Measurements from ENCODE around the gene PEX26. TPM values are rescaled to one million over a fixed set of nuclear protein-coding genes. Genes with fewer than 3 reads are reported as not detected.

The PEX26 gene
- 5.2 TPM for total RNA-seq

DNA sequence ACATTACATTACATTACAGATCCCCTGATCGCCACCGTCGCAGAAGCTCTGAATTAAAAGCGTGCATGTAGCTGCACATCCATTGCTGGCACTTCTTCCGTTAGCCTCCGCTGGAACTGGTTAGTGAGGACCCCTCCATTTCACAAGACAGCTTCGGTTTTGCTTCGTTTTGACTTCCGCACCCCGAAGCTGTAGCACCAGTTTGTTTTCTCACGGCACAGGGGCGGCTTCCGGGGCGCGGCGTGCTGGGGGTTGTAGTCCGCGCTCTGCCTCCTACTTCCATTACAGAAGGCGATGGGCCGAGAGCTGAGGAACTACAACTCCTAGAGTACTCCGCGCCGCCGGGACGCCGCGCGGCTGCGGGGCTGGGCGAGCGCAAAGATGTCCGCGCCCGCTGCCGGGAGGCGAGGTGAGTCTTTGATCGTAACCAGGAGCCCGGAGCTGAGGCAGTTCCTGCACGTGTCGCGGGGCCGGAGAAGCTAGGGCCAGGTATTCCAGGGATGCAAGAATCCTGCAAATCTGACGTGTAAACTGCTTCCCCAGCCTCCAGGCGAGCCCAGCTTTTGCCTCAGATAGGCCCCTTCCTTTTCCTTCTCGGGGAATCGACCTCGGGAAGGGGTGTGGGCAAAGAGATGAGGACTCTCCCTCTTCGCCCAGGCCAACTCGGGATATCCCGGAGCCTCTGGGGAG is at the start of gene PEX26:
TSS of gene PEX26 (plus strand) at position 352 of the 690 bp plus-strand sequence. CDS start 387 bp downstream, outside the sequence.
- peaks cover 34 to 37% (median 36%) of the 10 kb centered on the region in 3 donors for H3K4me1 ChIP-seq (ENCODE audit: control insufficient read depth in 3 of 3, insufficient read depth in 3 of 3, low read length in 3 of 3)
- H3K27ac ChIP-seq (ENCODE audit: low read depth, low read length) = peak within 1 kb of the TSS; percentile 86
- peaks cover 19 to 29% (median 20%) of the 10 kb centered on the region in 3 donors for H3K36me3 ChIP-seq (ENCODE audit: control insufficient read depth in 3 of 3, insufficient read depth in 3 of 3, low read length in 3 of 3)
- H3K9ac ChIP-seq (ENCODE audit: low read depth in 1 of 3, low read length in 3 of 3) = peak within 1 kb of the TSS; percentile 87 to 97 (median 96)
- H3K4me3 ChIP-seq (ENCODE audit: low read length in 3 of 3) = peak within 1 kb of the TSS; percentile 98
- no peaks in the 10 kb centered on the region for H3K27me3 ChIP-seq (ENCODE audit: control insufficient read depth in 3 of 3, insufficient read depth in 3 of 3, low read length in 3 of 3)
- H3K9me3 ChIP-seq (ENCODE audit: control insufficient read depth in 3 of 3, low read length in 3 of 3) = no peaks in the 10 kb centered on the region

- no peaks in the 10 kb centered on the region for H3K36me3 ChIP-seq (ENCODE audit: control insufficient read depth in 3 of 3, insufficient read depth in 3 of 3, low read length in 3 of 3)
- peak overlapping the region; percentile 86 for H3K27ac ChIP-seq (ENCODE audit: low read depth, low read length)
- peak overlapping the region; percentile 60 to 82 (median 71) for H3K9ac ChIP-seq (ENCODE audit: low read depth in 1 of 3, low read length in 3 of 3)
- H3K4me1 ChIP-seq (ENCODE audit: control insufficient read depth in 3 of 3, insufficient read depth in 3 of 3, low read length in 3 of 3) = peaks cover 43 to 52% (median 47%) of the 10 kb centered on the region in 3 donors
- H3K9me3 ChIP-seq (ENCODE audit: control insufficient read depth in 3 of 3, low read length in 3 of 3) = no peaks in the 10 kb centered on the region
- H3K27me3 ChIP-seq (ENCODE audit: control insufficient read depth in 3 of 3, insufficient read depth in 3 of 3, low read length in 3 of 3) = peaks cover 0 to 3% (median 0%) of the 10 kb centered on the region in 3 donors
- H3K4me3 ChIP-seq (ENCODE audit: low read length in 3 of 3) = peak overlapping the region; percentile 64 to 75 (median 65)
Measured at GRCh38 chr22:18028817-18029527, 48.8 kb upstream of the PEX26 start.

- no peaks in the 10 kb centered on the region for H3K36me3 ChIP-seq (ENCODE audit: control insufficient read depth in 3 of 3, insufficient read depth in 3 of 3, low read length in 3 of 3)
- peaks cover 39 to 50% (median 43%) of the 10 kb centered on the region in 3 donors for H3K4me1 ChIP-seq (ENCODE audit: control insufficient read depth in 3 of 3, insufficient read depth in 3 of 3, low read length in 3 of 3)
Measured at GRCh38 chr22:18029686-18030267, 48.0 kb upstream of the PEX26 start.

DNA sequence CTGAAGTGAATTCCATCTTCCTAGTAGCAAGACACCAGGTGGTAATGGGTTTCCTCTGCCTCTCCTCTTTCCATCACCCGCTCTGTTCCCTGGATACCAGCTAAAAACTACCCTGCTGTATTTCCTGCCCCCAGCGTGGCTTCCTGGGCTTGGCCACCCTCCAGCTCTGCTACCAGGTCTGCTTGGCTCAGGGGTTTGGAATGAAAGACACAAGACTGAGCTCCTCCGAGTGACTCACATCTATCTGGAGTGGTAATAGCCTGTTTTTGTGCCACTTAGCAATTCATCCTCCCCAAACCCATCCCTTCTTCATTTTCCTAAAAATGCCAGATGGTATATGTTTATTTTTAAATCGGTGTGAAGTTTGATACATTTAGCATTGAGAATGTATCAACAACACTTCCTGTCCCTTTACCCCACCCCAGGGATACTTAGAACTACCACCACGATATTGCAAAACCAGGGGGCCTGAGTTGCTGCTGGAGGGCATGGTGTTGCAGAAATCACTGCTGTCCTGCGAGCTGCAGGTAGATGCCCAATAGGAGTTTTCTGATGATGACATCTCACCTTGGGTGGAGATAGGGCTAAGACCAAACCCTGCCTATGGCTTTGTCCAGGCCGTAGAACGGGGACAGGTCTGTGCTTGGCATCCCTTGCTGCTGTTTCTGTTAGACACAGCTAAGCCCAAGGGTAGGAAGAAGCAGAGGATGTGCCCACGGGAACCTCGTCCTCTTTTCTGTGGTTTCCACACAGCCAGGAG is 45.9 kb upstream of the PEX26 start:
- peak overlapping the region in 2 of 3 donors; percentile 42 to 47 for H3K4me3 ChIP-seq (ENCODE audit: low read length in 3 of 3)
- no peaks in the 10 kb centered on the region for H3K9me3 ChIP-seq (ENCODE audit: control insufficient read depth in 3 of 3, low read length in 3 of 3)
- H3K27ac ChIP-seq (ENCODE audit: low read depth, low read length) = peak overlapping the region; percentile 86
- peaks cover 51 to 59% (median 55%) of the 10 kb centered on the region in 3 donors for H3K4me1 ChIP-seq (ENCODE audit: control insufficient read depth in 3 of 3, insufficient read depth in 3 of 3, low read length in 3 of 3)
- no peaks in the 10 kb centered on the region for H3K27me3 ChIP-seq (ENCODE audit: control insufficient read depth in 3 of 3, insufficient read depth in 3 of 3, low read length in 3 of 3)
- no peaks in the 10 kb centered on the region for H3K36me3 ChIP-seq (ENCODE audit: control insufficient read depth in 3 of 3, insufficient read depth in 3 of 3, low read length in 3 of 3)
- peak overlapping the region in 2 of 3 donors; percentile 12 to 47 for H3K9ac ChIP-seq (ENCODE audit: low read depth in 1 of 3, low read length in 3 of 3)

More at GRCh38 chr22:18029686-18030267, 48.0 kb upstream of the PEX26 start:
- peaks cover 0 to 3% (median 0%) of the 10 kb centered on the region in 3 donors for H3K27me3 ChIP-seq (ENCODE audit: control insufficient read depth in 3 of 3, insufficient read depth in 3 of 3, low read length in 3 of 3)
- peak overlapping the region; percentile 60 to 82 (median 71) for H3K9ac ChIP-seq (ENCODE audit: low read depth in 1 of 3, low read length in 3 of 3)
- peak overlapping the region; percentile 86 for H3K27ac ChIP-seq (ENCODE audit: low read depth, low read length)
- H3K4me3 ChIP-seq (ENCODE audit: low read length in 3 of 3) = peak overlapping the region; percentile 64 to 75 (median 65)
- H3K9me3 ChIP-seq (ENCODE audit: control insufficient read depth in 3 of 3, low read length in 3 of 3) = no peaks in the 10 kb centered on the region

GRCh38 chr22:18032455-18033101 is 45.2 kb upstream of the PEX26 start:
- Histone ChIP-seq H3K9me3 (ENCODE audit: control insufficient read depth in 3 of 3, low read length in 3 of 3) (no peaks in the 10 kb centered on the region), H3K9ac (ENCODE audit: low read depth in 1 of 3, low read length in 3 of 3) (peak overlapping the region in 2 of 3 donors; percentile 12 to 47), H3K4me3 (ENCODE audit: low read length in 3 of 3) (peak overlapping the region in 2 of 3 donors; percentile 42 to 47), H3K36me3 (ENCODE audit: control insufficient read depth in 3 of 3, insufficient read depth in 3 of 3, low read length in 3 of 3) (no peaks in the 10 kb centered on the region), H3K27ac (ENCODE audit: low read depth, low read length) (peak overlapping the region; percentile 86), H3K27me3 (ENCODE audit: control insufficient read depth in 3 of 3, insufficient read depth in 3 of 3, low read length in 3 of 3) (no peaks in the 10 kb centered on the region), H3K4me1 (ENCODE audit: control insufficient read depth in 3 of 3, insufficient read depth in 3 of 3, low read length in 3 of 3) (peaks cover 50 to 65% (median 53%) of the 10 kb centered on the region in 3 donors)

DNA sequence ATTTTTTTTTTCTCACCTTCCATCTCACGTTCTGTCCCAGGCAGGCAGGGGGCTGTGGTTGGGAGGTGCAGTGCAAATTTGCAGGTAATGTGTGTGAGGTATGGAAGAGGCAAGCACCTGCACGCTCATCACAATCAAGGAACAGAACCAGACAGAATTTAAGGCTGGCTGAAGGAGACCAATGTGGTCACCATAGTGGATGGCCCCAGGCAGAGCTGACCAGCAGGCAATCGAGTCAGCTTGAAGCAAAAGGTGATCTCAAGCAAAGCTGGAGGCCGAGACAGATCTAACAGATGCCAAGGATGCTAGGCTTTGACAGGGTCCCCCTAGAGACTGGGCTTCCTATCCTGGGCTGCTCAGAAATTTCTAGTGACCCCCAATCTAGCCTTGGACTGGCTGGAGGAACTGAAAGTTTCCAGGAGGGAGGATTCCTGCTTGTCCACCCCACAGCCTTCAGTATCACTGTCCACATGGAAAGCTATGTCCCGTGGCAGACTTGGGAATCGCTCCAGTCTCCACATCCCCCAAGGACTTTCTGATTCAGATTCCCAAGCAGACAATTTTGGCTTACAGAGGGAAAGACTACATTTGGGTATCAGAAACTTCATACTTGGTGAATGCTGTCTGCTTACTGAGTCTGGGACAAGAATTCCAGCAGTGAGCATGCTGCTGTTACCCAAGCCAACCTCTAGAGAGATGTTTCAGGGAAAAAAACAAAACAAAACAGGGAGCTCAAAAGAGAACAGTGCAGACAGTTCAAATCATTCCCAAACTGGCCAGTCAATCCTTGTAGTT is 44.4 kb upstream of the PEX26 start:
- H3K9me3 ChIP-seq (ENCODE audit: control insufficient read depth in 3 of 3, low read length in 3 of 3) = no peaks in the 10 kb centered on the region
- H3K4me3 ChIP-seq (ENCODE audit: low read length in 3 of 3) = no peak overlapping the region
- H3K27ac ChIP-seq (ENCODE audit: low read depth, low read length) = peak overlapping the region; percentile 29
- no peaks in the 10 kb centered on the region for H3K36me3 ChIP-seq (ENCODE audit: control insufficient read depth in 3 of 3, insufficient read depth in 3 of 3, low read length in 3 of 3)
- H3K27me3 ChIP-seq (ENCODE audit: control insufficient read depth in 3 of 3, insufficient read depth in 3 of 3, low read length in 3 of 3) = no peaks in the 10 kb centered on the region
- peaks cover 45 to 62% (median 52%) of the 10 kb centered on the region in 3 donors for H3K4me1 ChIP-seq (ENCODE audit: control insufficient read depth in 3 of 3, insufficient read depth in 3 of 3, low read length in 3 of 3)
- no peak overlapping the region for H3K9ac ChIP-seq (ENCODE audit: low read depth in 1 of 3, low read length in 3 of 3)

GRCh38 chr22:18034076-18034475 is 43.7 kb upstream of the PEX26 start:
- Histone ChIP-seq H3K36me3 (ENCODE audit: control insufficient read depth in 3 of 3, insufficient read depth in 3 of 3, low read length in 3 of 3) (no peaks in the 10 kb centered on the region), H3K9ac (ENCODE audit: low read depth in 1 of 3, low read length in 3 of 3) (peak overlapping the region in 1 of 3 donors; percentile 8), H3K27ac (ENCODE audit: low read depth, low read length) (peak overlapping the region; percentile 29), H3K9me3 (ENCODE audit: control insufficient read depth in 3 of 3, low read length in 3 of 3) (no peaks in the 10 kb centered on the region), H3K4me3 (ENCODE audit: low read length in 3 of 3) (no peak overlapping the region), H3K4me1 (ENCODE audit: control insufficient read depth in 3 of 3, insufficient read depth in 3 of 3, low read length in 3 of 3) (peaks cover 39 to 56% (median 47%) of the 10 kb centered on the region in 3 donors), H3K27me3 (ENCODE audit: control insufficient read depth in 3 of 3, insufficient read depth in 3 of 3, low read length in 3 of 3) (no peaks in the 10 kb centered on the region)

DNA sequence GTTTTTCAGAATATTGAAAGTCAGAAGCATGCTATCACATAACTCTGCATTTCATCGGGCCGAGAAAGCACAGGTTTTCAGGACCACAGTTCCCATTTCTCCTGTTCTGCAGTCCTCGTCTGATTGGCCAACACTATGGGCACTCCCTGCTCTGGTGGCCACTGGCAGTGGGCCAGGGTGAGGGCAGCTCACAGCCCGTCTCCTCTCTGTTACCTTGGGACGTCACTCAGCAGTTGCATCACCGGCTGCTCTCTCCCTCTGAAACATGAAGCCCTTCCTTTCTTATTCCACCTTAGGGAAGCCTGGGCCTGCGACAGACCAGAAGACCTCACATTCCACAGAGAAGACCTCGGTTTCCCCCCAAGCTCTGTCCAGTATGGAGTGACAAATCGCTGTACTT is 42.0 kb upstream of the PEX26 start:
- H3K36me3 ChIP-seq (ENCODE audit: control insufficient read depth in 3 of 3, insufficient read depth in 3 of 3, low read length in 3 of 3) = no peaks in the 10 kb centered on the region
- peak overlapping the region; percentile 85 for H3K27ac ChIP-seq (ENCODE audit: low read depth, low read length)
- H3K9ac ChIP-seq (ENCODE audit: low read depth in 1 of 3, low read length in 3 of 3) = peak overlapping the region; percentile 51 to 65 (median 64)
- H3K4me1 ChIP-seq (ENCODE audit: control insufficient read depth in 3 of 3, insufficient read depth in 3 of 3, low read length in 3 of 3) = peaks cover 39 to 56% (median 47%) of the 10 kb centered on the region in 3 donors
- H3K9me3 ChIP-seq (ENCODE audit: control insufficient read depth in 3 of 3, low read length in 3 of 3) = no peaks in the 10 kb centered on the region
- no peaks in the 10 kb centered on the region for H3K27me3 ChIP-seq (ENCODE audit: control insufficient read depth in 3 of 3, insufficient read depth in 3 of 3, low read length in 3 of 3)
- H3K4me3 ChIP-seq (ENCODE audit: low read length in 3 of 3) = peak overlapping the region in 2 of 3 donors; percentile 5 to 37
